ENCODE results near the gene ARL10.

Gene ARL10

DNA sequence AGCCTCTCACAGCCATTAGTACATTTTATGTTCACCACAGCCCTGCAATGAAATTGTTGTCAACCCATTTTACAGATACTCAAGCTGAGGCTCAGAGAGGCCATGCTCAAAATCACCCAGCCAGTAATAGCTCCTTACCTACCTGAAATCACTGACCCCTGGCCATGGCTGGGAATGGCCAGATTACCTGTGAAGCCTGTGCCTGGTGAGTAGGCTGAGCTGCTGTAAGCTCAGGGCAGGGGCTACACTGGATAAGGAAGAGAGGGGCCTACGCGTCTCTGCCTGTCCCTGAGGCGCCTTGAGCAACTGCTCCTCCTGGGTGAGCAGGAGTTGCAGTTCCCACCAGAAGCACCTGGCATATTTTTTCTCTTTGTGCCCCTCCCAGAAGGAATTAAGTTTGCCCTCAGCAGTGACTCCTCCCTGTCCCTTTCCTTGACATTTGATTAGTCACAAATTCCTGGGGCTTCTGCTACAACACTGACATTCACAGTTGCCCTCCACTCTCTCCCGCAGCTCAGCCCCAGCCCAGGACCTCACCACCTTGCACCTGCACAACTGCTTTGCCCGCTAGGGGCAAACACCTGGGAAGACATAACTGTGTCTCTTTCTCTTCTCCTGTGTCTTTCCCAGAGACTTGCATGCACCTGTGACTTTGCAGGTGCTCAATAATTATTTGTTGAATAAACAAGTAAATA lies 45.3 kb downstream of the ARL10 start:
- DNase-seq (ENCODE audit: low read depth in 3 of 3) = no peak

DNA sequence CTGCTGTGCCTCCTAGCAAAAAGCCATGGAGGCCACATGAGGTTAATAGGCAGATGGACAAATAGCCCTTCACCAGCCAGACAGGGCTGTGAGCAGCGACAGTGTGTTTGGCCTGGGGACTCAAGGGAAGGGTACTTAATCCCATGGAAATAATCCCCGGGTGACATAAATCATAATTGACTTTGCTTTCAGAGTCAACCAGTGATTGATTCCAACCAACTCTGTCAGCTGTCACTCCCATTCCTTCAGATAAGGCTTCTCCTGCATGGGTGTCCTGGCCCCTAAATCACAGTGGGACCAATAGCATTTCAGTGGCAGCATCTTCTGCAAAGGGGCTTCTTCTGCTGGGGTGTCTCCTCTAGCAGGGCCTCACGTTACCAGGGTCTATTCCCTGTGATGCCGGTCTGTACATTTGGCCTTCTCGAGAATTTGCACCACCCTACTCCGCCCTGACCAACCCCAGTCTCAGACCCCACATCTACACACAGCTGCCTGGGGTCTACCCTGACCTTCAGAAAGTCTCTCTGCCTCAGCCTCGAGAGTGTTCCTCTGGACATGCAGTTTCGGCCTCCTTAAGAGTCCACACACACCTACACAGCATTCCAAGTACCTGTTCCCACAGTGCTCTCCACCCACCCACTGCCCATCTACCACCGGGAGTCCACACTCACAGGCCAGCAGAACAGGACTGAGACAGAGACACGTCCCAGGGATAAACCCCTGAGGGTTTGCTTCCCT lies 47.4 kb downstream of the ARL10 start:
- DNase-seq (ENCODE audit: low read depth in 3 of 3) = no peak

DNA sequence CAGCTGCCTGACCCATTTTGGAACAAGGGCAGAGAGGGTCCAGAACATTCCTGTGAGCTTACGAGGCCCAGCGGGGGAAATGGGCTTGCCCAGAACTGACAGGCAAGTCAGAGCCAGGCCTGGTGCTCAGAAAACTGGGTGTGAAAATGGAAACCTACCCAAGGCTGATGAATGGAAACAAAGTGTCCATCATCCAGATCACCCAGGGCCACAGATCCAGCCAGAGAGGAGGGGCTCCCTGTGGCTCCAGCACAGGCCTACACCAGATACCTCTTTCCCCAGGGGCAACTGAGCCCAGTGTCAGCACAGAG lies 47.9 kb downstream of the ARL10 start:
- no peak for DNase-seq (ENCODE audit: low read depth in 3 of 3)

DNA sequence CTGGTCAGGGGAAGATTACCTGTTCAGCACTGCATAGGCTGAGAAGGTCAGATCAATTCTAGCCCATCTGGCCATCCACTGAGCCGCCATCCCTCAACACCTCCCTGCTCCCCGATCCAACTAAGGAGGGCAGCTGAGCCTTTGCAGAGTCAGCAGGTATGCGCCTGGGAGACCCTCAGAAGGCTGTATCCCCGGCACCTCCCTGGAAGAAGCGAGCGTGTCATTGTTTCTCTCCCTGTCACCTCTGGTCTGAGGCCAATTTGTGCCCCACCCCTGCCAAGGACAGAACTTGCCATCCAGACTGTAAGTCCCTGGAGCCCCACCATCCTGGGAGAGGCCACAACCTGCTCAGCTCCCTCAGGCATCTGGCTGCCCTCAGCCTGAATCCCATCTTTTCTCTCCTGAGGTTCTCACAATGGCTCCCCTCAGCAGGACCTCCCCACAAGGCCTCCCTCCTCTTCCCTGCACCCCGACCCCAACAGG lies 48.5 kb downstream of the ARL10 start:
- DNase-seq (ENCODE audit: low read depth in 3 of 3) = no peak

DNA sequence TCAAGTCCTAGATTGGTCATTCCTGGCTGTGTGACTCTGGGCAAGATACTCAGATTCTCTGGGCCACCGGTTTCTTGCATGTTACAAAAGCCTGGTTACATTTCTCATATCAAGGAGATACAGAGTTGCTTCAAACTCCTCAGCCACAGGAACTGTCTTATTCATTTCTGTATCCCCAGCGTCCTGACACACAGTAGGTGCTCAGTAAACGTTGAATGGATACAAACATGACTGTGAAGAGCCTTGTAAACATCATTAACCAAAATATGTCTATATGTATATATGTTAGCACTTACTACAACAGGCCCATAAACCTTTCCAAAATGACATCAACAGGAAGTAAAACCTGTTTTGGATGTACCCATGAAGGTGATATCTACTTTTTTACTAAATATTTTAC lies 49.4 kb downstream of the ARL10 start:
- DNase-seq (ENCODE audit: low read depth in 3 of 3) = no peak

DNA sequence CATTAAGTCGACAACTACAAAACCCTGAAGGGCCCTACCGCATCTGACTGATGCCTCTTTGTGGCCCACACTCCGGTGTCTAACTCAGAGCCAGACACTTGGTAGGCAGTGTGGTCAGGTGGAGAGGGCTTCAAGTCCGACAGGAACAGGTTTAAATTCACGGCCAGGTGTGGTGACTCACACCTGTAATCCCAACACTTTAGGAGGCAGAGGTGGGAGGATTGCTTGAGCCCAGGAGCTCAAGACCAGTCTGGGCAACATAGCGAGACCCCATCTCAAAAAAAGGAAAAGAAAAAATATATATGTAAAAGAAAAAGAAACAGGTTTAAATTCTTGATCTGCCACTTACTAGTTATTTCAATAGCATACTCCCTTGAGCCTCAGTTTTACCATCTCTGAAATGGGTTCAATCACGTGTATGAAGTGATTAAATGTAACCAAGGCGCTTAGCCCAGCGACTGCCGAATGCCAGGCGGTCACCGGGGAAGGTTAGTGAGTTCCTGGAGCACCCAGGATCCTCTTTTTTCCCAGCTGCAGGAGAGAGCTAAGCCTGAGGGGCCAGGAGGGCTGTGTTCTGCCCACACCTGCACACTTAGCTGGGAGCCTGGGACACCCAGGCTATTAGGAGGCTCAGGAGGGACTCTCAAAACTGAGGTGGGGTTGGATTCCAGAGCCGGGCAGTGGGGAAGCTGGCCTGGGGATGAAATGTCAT lies 50.1 kb downstream of the ARL10 start:
- DNase-seq (ENCODE audit: low read depth in 3 of 3) = no peak

DNA sequence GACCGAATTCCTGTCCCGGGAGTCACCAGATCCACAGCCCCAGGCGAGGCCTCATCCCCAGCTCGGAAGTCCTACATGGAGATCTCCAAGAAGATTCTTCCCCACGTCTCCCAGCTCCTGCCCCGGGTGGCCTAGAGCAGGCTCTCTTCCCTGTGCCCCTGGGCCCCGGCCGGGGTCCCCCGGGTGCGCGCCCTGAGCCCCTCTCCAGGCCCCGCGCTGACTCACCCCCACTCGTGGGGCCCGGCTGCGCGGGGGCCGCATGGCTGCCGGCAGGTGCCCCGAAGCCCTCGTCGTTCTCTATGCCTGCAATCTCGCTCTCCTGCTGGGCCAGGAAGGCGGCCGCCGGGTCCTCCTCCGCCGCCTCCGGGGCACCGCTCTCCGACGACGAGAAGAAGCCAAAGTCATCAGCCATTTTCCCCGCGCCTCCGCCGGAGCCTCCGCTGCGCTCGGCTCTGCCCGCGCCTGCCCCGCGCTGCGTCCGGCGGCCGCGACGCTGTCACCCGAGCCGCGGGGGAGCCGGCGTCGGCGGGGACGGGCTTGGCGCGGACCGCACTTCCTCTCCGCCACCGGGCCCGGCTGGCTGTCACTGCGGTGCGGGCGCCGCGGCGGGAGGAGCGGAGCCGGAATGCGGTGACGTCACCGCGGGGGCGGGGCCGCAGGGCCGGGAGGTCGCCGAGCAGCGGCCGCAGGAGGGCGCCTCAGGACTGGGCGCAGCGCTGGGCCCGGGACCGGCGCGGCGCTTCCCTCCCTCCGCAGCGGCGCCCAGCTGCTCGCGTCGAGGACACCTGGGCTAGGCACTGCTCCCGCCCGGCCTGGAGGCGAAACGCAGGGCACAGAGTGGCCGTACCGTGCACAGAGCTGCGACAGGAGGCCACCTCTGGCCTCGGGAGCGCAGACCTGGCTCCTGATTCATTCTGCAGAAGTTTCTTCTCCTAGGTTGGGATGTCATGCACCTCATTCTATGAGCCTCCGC lies 51.0 kb downstream of the ARL10 start, which contains the start of gene CLTB:
TSS of gene CLTB (minus strand) at position 588 of the 973 bp plus-strand sequence. CDS start at position 412, 176 bp downstream.
- peak; percentile 78 to 92 (median 83) for DNase-seq (ENCODE audit: low read depth in 3 of 3)

DNA sequence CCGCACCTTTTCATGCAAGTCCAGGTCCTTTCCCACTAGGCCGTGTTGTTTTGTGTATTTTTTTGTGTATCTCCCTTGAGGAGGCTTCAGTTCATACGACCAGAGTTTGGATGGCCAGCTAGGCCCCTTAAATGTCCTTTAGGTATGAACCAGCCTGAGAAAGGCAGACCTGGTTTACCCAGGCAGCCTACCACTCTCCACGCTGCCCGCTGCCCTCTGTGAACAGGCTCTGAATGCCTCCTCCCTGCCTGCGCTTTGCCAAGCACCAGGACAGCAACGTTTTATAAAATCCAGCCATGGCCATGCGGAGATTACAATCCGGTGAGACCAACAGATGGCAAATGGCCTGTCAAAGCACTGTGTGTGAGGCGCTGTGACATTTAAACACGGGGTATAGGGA lies 51.7 kb downstream of the ARL10 start:
- DNase-seq (ENCODE audit: low read depth in 3 of 3) = no peak

DNA sequence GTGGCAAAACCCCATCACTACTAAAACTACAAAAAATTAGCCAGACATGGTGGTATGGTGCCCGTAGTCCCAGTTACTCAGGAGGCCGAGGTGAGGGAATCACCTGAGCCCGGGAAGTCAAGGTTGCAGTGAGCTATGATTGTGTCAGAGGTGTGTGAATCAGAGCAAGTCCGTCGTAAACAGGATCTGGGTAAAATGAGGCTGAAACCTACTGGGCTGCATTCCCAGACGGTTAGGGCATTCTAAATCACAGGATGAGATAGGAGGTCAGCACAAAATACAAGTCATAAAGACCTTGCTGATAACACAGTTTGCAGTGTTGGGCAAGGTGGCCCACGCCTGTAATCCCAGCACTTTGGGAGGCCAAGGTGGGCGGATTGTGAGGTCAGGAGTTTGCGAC lies 53.0 kb downstream of the ARL10 start:
- DNase-seq (ENCODE audit: low read depth in 3 of 3) = no peak

DNA sequence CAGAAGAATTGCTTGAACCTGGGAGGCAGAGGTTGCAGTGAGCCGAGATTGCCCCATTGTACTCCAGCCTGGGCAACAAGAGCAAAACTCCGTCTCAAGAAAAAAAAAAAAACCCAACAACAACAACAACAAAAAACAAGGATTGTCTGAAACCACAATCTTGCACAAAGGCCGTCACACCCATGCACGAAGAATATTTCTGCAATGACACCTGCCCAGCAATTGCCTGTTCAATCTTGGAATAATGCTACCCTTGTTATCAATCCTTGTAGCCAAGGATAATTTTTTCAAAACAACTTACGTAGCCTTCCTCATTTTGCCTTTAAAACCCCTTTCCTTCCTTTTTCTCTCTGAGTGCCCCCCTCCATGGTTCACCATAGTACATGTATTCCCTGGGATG lies 54.8 kb downstream of the ARL10 start:
- no peak for DNase-seq (ENCODE audit: low read depth in 3 of 3)

DNA sequence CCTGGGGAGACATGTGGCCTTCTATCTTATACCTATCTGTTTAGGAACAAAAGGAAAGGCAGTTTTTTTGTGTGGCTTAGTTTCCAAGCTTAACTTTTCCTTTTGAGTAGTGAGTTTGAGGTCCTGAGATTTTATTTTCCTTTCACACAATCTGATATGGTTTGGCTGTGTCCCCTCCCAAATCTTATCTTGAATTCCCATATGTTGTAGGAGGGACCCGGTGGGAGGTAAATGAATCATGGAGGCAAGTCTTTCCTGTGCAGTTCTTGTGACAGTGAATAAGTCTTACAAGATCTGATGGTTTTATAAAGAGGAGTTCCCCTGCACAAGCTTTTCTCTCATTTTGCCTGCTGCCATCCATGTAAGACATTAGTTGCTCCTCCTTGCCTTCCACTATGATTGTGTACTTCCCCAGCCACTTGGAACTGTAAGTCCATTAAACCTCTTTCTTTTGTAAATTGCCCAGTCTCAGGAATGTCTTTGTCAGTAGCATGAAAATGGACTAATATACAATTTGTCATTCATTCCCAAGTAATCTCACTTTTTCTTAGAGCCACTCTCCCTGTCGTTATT lies 55.8 kb downstream of the ARL10 start:
- DNase-seq (ENCODE audit: low read depth in 3 of 3) = no peak

DNA sequence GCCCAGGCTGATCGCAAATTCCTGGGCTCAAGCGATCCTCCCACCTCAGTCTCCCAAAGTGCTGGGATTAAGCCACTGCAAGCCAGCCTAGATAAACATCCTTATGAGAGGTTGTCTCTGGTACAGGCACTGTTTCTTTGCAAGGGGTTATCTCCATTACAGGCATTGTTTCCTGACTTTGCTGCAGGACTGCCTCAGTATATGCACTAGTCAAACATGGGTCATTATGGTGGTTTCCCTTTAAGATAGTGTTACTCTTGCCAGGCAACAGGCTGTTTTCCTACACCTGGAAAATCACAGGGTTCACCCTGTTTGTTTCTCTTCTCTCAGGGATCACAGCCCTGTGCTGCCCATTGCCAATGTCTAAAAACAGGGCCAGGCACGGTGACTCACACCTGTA lies 58.9 kb downstream of the ARL10 start:
- DNase-seq (ENCODE audit: low read depth in 3 of 3) = no peak

DNA sequence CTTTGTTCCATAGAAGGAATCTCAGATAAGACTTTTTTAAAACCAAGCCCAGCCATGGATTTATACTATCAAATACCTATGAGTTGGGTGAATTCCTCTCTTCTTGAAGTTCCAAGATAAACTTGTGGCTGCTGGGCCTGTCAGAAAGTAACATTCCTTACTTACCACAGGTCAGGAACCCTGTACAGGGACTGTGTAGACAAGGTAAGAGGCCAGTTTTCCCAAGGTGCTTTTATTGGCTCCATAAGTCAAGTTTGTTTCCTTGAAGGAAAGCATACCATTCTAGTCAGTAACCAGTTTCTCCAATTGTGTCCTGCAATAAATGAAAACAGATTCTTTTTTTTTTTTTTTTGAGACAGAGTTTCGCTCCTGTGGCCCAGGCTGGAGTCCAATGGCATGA lies 59.9 kb downstream of the ARL10 start:
- no peak for DNase-seq (ENCODE audit: low read depth in 3 of 3)

DNA sequence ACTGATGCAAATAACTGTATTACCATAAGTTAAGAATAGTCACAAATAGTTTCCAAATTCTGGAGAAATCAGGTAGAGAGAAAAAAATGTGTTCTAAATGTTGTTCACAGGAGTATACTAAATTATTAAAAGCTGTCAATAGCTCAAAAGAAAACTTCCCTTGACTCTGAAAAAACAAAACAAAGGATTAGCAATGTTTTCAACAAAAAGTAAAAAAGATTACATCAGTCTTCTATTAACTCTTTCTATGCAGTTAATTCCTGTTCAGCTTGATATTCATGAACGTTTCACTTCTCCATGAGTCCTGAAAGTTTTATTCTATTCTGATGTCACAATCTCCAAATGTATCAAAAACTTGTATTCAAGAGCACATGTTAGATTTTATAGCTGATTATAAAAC lies 60.5 kb downstream of the ARL10 start:
- DNase-seq (ENCODE audit: low read depth in 3 of 3) = no peak

DNA sequence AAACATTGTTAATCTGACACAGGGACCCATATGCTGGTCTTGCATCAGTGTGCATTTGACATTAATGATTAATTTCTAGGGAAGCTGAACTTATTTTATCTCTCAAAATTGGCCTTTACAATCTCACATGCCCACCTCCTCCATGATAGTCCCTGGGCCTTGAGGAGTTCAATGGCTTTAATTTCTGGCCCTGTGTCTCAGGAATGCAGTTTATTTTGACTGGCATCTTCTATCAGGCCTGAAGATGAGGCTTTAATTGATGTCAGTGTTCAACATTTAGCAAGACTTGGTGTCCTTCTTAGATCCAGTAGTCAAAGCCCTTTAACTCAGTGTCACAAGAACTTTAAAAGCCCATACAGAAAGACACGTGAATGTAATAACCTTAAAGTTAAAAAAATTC lies 61.6 kb downstream of the ARL10 start:
- DNase-seq (ENCODE audit: low read depth in 3 of 3) = no peak

DNA sequence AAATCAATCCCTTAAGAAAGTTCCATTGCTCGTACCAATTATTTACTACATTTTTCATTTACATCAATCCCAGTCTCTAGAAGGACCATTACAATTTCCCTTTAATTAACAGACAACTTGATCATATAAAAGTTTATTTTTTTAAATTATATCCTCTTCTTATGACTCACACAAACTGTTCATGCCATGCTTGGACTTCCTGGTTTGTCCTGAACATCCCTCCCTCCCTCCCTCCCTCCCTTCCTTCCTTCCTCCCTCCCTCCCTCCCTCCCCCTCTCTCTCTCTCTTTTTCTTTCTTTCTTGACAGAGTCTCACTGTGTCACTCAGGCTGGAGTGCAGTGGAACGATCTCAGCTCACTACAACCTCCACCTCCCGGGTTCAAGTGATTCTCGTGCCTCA lies 62.7 kb downstream of the ARL10 start:
- no peak for DNase-seq (ENCODE audit: low read depth in 3 of 3)

DNA sequence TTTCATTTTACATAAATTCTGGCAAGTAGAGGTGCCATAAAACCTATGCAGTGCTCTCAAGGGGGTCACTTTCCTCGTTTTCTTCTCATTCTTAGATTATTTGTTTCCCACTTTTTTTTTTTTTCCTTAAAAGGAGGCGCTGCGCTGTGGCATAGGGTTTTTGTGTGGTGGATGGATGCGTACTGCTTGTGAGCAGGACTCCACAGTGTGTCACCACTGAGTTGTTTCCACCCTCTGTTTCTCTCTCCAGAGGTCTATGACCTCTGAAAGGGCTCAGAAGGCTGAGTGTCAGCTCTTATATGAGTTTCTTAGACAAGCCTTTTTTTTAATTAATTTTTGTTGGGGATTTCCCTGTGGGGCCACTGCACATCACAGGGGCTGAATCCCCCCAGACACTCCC lies 64.7 kb downstream of the ARL10 start:
- no peak for DNase-seq (ENCODE audit: low read depth in 3 of 3)

All from stimulated activated CD4-positive, alpha-beta T cell treated with anti-CD3 and anti-CD28 coated beads, TNF-alpha, amount 100 ng/mL, for 48 hours (primary cell).